ENCODE results near the gene GARNL3.

GARNL3 gene

DNA sequence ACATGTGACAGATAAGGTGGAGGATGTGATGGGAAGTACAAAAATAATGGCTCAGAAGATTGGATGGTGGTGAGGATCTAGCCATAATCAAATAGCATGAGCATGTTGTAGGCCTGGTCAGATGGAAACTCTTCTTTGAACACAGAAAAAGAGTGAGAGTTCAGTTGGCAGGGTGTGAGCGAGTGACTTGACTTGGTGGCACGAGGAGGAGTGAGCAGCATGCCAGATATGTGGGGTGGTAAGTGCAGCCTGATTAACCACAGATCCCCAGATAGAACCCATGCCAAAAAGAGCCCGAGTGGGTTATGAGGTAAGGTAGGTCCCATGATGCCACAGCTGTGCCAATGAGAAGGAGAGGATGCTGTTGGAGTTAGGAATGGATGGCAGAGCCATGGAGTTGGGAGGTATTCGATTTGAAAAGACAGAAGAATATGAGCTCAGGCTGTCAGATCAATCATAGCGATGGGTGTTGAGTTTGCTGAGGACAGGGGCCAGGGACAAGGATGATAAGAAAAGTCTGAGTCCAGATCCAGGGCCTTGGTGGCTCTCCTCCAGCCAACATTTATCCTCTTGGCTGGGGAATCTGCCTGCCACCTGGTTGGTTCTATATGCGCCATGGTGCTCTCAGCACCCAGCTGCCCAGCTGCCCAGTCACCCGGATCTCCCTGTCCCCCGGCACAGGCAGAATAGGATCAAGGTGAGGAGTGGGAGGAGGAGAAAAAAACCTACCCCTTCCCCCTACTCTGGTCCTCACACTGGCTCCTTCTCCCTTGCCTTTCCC is 16.5 kb downstream of the GARNL3 start:
- no peak for DNase-seq

DNA sequence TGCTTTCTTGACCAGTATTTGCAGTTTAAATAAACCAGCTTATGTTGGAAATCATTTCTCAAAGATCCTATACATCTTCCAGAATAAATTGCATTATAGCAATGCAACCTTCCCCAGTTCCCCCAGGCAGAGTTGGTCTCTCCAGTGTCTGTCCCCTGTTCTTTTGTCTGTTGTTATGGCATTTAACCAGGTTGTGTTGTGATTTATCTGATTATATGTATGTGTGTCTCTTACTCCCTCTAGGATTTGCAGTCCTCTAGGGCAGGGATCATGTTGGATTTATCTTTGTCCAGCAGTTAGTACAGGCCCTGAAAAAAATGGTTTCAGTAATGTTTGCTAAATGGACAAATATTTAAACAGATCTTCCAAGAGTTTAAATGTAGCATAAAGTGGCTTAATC is 17.3 kb downstream of the GARNL3 start:
- no peak for DNase-seq

DNA sequence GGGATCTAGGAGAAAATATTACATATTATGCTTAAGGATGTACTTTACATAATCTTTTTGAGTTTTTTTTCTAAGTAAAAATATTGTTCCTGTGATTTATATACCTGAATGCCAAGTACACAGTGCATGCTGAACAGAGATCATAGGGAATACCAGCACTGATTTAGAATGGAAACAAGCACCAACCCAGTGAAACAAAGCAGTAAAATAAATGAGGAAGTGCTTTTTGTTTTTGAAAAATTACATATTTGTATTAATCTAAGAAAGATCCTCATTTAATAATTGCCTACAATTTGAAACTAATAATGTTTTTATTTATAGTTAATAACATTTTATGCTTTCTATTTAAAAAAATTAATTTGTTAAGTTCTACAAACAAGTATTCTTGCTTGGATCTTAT is 18.0 kb downstream of the GARNL3 start:
- DNase-seq: no peak

DNA sequence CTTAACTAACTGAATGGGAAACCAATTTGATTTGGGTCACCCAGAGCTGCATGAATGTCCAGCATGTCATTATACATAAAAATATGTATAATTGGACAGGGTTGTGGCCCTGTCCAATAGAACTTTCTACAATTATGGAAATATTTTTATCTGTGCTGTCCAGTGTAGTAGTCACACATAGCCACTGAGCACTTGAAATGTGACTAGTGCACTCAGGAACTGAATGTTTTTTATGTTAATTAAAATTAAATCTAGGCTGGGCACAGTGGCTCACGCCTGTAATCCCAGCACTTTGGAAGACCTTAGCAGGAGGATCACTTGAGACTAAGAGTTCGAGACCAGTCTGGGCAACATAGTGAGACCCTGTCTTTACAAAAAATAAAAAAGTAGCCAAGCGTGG is 18.6 kb downstream of the GARNL3 start:
- DNase-seq: no peak

DNA sequence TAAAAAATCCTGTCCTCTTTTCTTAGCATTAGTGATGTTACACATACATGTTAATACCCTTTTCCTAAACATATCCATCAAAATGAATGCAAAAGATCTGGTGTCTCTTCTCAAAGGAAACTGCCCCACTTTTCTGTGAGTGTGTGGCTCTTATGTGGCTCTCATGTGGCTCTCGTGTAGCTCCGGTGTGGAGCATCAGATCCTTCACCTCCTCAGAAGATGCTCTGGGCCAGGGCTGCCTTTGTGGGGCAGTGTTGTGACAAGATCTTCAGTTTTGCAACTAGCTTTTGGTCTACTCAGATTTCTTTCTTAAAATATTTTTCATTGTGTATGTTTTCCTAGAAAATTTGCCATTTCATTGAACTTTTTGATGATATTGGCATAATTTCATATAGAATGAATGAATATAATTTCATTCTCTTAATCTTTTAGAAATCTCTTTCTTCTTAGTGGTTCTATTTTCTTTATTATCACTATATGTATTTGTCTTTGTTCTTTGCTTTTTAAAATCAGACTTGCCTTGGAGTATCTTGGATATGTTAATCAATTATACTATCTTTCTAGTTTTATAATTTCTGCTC is 19.4 kb downstream of the GARNL3 start:
- peak; percentile 29 for DNase-seq

DNA sequence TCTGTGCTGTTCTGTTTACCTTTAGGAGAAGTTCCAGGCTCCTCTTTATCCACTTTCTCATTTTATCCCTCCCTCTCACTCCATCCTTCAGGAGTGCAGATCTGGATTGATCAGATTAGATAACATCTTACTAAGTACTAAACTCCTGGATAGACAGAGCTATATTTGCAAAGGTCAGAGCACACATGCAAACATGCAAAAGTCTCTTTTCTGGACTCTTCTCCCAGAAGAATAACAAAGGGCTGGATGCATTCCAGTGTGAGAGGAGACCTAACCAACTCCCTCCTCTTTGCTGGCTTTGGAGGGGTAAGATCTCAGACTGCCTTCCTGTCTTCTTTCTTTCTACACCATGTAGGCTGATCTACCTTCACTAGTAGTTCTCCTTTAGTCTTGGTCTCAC is 21.4 kb downstream of the GARNL3 start:
- DNase-seq: no peak

DNA sequence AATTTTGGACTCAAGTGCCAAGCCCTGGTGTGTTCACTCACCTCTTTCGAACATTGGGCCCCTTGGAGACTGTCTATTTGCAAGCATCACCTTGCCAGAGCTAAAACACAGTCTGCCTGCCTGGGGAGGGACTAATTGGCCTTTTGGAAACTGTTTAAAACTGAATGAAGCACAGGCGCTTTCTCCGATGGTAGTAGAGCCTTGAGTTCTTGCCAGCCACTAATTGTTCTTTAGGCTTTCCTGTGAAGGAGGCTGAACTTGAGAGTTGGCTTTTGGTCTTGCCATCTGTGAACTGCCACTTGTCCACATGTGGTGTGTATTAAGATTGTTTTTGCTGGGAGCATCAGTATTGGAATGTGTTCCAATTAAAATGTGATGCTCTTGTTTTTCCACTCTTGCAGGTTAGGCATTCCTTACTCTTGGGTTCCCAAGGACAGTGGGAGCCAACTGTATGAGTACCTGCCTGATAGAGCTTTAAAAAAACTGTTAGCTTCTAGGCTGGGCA is 26.0 kb downstream of the GARNL3 start:
- no peak for DNase-seq

DNA sequence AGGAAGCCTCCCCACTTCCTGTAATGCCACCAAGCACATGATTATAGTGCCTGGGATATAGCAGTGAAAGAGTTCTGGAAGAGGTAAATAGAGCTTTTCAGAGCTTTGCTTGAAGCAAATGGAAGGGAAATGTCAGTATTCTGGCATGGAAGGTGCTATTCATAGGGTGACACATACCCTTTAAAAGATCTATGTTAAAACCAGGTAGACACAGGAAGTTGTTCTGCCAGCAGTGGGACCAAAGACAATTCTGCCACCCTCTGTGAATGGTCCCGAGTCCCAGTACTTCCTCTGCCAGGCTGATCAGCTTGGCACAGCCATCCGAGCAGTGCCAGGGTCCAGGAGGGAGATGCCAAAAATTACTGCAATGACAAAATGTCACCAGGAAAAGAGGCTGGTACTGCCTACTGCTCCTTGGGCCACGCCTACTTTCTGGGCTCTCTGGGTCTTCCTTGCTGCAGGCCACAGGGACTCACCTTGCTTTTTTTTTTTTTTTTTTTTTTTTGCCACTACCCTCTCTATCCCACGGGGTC is 26.7 kb downstream of the GARNL3 start:
- no peak for DNase-seq

DNA sequence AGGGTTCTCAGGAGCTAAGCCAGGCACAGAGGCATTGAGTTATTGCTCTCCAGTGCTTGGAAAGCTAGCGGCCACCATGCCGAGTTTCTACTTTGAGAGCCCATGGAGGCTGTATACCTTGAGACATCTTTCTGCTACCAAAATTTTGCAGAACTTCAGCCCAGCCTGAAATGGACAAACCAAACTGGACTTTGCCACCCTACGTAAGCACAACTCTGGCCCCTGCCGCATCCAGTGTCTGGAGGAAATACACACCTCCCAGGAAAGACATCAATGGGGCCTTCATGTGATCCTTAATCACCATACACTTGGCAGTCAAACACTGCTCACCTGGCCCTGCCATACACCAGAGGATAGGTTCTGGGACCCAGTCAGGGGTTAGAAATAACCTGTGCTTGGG is 27.8 kb downstream of the GARNL3 start:
- DNase-seq: no peak

DNA sequence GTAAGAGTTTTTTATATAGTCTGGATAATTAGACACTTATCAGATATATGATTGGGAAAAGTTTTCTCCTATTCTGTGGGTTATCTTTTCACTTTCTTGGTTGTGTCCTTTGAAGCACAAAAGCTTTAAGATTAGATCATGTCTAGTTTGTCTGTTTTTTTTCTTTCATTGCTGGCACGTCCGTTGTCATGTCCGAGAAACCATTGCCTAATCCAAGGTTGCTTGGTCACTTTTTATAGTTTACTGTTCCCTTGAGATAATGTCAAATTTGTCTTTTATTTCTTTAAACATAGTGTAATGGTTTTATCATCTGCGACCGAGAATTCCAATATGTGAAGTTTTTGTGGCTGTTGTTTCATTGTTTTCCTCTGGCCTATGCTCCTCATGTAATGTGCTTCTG is 28.8 kb downstream of the GARNL3 start:
- DNase-seq: no peak

DNA sequence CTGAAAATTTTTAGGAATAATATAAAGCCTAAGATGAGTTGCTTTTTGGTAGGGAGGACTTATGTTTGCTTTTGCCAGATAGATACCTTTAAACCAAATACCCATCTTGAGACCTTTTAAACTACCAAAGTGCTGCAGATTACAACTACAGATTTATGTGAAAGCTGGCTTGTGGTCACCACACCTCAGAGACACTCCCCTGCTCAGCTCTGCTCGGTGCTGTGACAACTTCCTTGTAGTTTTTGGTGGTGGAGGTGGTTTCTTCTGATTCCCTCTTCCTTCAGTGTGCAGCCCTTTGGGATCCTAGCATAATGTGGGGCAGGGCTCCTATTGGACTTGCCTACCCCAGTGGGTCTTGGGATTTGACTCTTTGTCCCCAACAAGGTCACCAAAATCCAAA is 29.2 kb downstream of the GARNL3 start:
- no peak for DNase-seq

DNA sequence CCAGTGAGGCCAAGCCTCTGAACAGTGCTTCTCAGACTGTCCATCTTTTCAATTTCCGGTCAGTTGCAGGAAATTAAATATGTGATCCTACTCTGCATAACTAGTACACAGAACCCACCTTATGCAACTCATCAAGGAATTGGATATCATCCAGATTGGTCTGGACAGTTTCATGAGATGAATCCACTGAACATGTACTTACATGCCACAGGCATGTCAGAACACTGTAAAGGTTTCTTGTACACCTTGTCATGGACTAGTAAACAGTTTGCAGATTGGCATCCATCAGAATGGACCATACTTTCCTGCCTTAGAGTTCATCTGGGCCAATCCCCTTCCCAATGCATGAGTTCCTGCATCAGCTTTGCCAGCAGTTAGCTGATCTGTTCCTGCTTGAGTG is 30.4 kb downstream of the GARNL3 start:
- no peak for DNase-seq

DNA sequence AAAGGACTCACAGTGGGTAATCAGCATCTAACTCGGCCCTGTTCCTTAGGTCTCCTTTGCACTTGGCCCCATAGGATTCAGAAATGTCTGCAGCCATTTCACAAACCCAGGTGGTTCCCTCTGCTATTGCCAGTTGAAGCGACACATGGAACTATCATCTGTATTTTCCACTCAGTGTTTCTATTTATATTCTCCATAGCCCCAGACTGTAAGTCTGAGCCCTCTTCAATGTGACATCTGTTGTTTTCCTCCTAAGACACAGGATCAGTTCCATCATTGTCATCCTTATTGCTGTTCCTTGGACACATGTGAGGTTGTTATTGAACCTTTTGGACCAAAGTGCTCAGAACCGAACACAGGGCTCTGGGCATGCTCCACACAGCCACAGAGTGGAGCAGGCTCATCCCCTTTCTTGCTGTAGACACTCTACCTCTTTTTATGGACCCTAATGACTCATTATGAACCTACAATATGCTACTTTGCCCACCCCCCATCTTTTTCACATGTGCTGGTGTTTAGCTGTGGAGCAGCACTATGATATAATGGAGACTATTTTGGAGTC is 36.4 kb downstream of the GARNL3 start:
- DNase-seq: no peak

DNA sequence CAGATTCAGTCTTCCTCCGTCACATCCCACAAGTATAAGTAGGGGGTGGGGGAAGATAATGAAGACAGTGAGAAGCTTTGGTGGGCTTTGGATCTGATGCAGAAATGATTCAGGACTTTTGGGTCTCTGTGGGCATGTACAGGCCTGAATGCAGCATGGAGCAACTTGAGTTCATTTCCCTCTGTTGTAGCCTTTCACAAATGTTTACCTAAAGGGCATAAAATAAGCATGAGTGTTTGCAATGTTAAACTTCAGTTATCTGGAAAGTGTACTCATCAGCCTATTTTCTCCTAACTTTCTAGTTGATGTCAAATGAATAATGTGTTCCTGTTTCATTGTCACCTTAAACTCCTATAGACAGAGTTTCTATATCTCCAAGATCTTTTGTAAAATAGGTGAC is 39.3 kb downstream of the GARNL3 start:
- no peak for DNase-seq

DNA sequence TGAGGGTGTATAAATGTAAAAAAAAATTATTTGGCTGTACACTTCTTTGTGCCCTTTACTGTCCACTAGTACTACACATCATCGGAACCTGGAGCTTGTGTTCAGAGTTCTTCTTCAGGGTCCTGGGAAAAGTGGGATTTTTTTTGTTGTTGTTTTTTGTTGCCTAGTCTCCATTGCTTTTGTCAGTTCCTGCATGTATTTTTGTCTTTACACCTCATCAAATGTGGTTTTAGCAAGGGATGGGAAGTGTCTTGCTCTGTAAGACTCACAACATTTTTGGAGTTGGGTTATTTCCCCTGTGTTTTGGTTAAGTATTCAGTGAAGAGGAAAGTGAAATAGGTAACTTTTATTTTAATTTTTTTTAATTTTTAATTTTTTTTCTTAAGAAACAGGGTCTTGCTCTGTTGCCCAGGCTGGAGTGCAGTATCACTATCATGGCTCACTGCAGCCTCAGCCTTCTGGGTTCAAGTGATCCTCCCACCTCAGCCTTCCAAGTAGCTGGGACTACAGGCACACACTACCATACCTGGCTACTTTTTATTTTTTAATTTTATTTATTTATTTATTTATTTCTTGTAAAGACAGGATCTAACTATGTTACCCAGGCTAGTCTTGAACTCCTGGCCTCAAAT is 40.7 kb downstream of the GARNL3 start:
- DNase-seq: no peak

DNA sequence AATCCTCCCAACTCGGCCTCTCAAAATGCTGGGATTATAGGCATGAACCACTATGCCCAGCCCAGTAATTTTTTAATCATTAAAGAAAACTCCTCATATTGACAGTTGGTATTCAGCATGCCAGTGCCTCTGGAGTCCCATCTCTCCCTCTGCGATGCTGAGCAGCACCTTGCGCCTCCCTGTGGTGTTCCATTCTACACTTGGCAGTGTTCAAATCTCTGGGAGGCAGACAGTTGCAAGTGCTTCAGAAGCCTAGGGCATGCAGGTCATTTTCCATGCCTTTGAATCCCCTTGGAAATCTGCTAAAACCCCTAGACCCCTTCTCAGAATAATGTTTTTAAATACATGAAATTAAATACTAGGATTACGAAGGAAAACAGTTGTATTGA is 41.3 kb downstream of the GARNL3 start:
- DNase-seq: no peak

DNA sequence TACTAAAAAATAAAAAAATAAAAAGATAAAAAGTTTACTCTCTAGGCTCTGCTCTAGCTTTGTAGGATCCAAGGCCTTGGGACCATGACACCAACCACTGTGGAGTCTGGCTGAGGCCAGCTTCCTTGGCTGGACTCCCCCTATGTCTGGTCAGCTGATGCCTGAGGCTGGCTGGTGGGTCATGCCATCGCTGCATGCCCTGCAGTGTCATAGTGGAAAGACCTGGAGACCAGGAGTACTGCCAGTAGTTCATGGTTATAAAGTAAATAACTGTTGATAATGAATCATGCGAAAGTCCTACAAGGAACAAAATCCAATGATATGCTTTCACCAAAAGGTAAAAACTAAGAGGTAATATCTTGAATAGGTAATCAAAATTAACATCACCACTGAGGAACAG is 43.2 kb downstream of the GARNL3 start:
- DNase-seq: no peak

DNA sequence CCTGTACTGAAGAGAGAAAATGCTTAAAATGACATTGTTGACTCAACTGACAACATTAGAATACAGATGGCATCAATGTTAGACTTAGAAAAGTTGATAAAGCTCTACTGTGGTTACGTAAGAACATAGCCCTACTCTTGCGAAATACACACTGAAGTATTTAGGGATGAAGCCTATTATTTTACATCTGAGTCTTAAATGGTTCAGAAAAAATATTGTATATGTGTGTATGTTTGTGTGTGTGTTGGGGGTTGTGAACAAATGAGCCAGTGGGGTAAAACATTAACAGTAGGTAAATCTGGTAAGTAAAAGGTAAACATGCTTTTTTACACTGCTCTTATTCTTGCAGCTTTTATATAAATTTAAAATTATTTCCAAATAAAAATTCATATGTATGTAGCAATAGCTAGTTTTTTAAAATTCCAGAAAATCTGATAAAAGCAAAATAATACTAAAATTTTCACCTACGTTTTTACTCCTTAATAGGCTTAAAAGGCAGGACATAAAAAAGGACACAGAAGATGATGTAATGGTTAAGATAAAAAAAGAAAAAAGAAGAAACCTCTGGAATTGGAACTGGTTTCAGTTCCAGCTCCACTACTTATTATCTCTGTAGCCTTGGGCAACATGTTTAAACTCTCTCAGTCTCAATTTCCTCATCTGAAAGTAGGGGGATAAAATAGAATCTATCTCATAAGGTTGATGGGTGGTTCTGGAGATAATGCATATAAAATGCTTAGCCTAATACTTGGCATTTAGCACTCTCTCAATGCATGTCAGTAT is 44.3 kb downstream of the GARNL3 start:
- DNase-seq: no peak

DNA sequence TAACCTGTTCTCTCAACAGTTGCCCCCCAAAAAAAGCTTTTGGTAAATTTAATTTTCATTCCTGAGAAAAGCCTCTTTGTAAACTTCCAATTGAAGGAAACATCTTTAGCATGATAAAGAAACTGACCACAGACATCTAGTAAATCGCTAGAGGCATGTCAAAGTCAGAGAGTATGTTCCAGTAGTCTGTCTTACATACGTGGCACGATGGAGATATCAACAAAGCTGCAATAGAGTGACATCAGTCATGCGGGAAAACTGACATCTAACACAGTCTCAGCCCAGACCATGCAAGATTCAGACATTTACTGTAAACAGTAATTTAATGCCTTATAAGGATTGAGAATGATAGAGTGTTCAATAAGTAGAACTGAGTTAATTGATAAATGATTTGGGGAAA is 45.1 kb downstream of the GARNL3 start:
- no peak for DNase-seq

DNA sequence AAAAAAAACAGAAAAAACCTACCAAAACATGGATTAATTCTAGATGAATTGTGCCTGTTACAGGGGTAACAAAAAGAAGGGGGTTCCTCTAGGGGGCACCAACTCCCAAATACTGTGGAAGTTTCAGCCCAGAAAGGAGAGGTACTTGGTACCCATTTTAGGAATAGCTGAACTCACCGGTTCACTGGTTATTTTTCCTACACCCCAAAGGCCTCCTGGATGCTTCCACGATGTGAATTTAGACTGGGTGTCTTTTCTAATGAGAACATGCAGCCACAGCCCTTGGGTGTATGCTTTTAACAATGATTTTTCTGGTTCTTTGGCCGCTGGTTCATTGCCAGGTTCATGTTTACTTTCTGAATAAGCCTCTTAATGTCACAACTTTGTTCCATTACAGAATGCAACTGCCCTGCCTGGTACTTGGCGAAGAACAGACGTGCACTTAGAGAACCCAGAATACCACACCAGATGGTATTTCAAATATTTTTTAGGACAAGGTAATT is 46.7 kb downstream of the GARNL3 start:
- DNase-seq: peak; percentile 49

DNA sequence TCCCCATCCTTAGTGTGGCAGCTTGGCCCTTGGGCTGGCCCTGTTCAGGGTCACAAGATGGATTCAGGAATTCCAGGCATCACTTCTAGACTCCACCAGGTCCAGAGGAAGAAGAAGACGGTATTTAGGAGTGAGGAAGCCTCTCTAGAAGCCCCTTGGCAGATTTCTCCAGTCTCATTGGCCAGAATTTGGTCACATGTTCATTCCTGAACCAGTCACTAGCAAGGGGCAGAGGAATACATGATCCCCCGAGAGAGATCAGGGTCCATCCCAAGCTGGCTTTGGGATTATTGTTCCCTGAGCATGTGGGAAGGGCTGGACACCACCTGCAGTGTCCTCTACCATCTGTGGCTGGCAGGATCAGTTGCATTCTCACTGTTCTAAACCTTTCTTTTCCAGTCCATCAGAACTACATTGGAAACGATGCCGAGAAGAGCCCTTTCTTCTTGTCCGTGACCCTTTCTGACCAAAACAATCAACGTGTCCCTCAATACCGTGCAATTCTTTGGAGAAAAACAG is 48.5 kb downstream of the GARNL3 start:
- no peak for DNase-seq

DNA sequence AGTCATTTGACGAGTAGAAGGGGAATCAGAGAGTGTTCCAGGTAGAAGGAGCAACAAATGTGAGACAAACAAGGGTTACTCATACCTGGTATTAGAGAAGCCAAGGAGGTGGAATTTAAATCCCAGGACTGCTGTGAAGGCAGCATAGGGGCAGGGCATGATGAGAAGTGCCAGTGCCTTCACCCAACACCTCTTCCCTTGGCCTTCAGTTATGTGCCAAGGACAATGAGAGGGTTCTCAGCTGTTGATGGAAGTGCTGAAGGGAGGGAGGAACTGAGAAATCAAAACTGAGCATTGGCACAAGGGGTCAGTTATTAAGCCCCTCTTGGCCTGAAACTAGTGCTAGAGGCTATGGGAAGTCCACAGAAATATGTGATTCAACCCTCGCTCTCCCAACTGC is 50.3 kb downstream of the GARNL3 start:
- no peak for DNase-seq
